Nephron (organoid): Measurements from ENCODE around the gene PPP1R1B.
A peak's percentile ranks its signal among the peaks of the same experiment; 100 is the strongest.

ENCODE experiments used
- H3K27ac Mint-ChIP-seq, 3 experiments: 2 replicates each; pipeline ENCODE4 v1.8.0; 2020; ENCODE audit warnings: mixed read lengths in 3 of 3, mild to moderate bottlenecking in 2 of 3, moderate library complexity in 1 of 3
- H3K27me3 Mint-ChIP-seq: 2 replicates; pipeline ENCODE4 v1.8.0; 2021; ENCODE audit warnings: low read depth, mild to moderate bottlenecking, moderate library complexity, mixed read lengths
- H3K36me3 Mint-ChIP-seq: 2 replicates; pipeline ENCODE4 v1.8.0; 2020; ENCODE audit warnings: low read depth, mixed read lengths
- H3K4me1 Mint-ChIP-seq: 2 replicates; pipeline ENCODE4 v1.8.0; 2020; ENCODE audit warnings: mixed read lengths
- H3K4me3 Mint-ChIP-seq, 3 experiments: 2 replicates each; pipeline ENCODE4 v1.8.0; 2020; ENCODE audit warnings: mild to moderate bottlenecking in 3 of 3, mixed read lengths in 3 of 3, moderate library complexity in 2 of 3
- H3K9me3 Mint-ChIP-seq: 2 replicates; pipeline ENCODE4 v1.8.0; 2020; ENCODE audit warnings: mixed read lengths
- TF ChIP-seq, protein P1 (sequence below), 3 experiments: fragments of 200-600 bp; sonication (generic); IDR thresholded peaks; one replicate each; pipeline ENCODE4 v1.5.0; 2021; ENCODE audit warnings: antibody characterized with exemption in 3 of 3; ENCODE audit not compliant: unreplicated experiment in 3 of 3

Gene PPP1R1B

DNA sequence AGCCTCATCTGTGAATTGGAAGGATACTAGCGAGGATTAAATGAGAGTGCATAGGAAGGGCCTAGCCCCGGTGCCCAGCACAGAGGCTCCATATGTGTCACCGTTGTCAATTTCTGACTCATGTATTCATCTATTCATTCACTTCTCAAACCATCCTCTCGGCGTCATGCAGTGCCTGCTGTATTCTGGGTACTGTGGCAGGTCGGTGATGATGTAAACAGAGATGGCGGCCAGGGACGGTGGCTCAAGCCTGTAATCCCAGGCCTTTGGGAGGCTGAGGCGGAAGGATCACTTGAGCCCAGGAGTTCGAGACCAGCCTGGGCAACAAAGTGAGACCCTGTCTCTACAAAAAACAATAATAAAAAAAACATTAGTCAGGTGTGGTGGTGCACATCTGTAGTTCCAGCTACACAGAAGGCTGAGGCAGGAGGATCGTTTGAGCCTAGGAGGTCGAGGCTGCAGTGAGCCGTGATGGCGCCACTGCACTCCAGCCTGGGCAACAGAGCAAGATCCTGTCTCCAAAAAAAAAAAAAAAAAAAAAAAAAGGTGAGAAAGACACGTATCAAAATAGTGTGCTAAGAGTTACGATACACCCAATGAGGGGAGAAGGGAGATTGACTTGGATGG is 4.3 kb upstream of the PPP1R1B start:
- Mint-ChIP-seq H3K9me3 (no peaks in the 10 kb centered on the region), H3K27me3 (peaks cover 74% of the 10 kb centered on the region)

DNA sequence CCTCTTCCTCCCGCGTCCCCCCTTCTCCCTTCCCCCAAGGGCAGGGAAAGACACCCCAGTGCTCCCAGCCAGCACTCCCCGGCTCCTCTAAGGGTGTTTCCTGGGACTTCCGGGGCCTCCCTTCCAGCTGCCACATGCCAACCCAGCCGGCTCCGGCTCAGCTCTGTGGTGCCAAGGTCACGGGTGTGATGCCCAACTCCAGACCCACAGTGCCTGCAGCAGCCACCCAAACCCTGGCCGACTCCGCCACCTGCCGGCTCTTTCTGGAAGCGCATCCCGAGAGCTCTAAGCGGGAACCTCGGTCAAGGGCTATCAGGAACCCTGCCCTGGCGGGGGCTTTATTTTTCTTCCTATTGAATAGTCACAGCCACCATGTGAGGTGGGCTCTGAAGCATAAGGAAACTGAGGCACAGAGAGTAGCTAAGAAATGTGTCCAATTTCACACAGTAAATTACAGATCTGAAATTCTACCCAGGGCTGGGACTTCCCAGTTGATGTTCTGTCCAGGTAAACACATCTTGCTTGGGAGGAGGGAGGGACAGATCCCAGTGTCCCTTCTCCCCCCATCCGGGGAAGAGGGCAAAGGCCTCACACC is 3.3 kb upstream of the PPP1R1B start:
- H3K36me3 Mint-ChIP-seq: no peaks in the 10 kb centered on the region
- no peak overlapping the region for H3K4me3 Mint-ChIP-seq
- H3K27me3 Mint-ChIP-seq: peaks cover 79% of the 10 kb centered on the region
- H3K27ac Mint-ChIP-seq: no peak overlapping the region
- H3K4me1 Mint-ChIP-seq: peaks cover 30% of the 10 kb centered on the region
- no peaks in the 10 kb centered on the region for H3K9me3 Mint-ChIP-seq
- TF ChIP-seq, protein P1, sequence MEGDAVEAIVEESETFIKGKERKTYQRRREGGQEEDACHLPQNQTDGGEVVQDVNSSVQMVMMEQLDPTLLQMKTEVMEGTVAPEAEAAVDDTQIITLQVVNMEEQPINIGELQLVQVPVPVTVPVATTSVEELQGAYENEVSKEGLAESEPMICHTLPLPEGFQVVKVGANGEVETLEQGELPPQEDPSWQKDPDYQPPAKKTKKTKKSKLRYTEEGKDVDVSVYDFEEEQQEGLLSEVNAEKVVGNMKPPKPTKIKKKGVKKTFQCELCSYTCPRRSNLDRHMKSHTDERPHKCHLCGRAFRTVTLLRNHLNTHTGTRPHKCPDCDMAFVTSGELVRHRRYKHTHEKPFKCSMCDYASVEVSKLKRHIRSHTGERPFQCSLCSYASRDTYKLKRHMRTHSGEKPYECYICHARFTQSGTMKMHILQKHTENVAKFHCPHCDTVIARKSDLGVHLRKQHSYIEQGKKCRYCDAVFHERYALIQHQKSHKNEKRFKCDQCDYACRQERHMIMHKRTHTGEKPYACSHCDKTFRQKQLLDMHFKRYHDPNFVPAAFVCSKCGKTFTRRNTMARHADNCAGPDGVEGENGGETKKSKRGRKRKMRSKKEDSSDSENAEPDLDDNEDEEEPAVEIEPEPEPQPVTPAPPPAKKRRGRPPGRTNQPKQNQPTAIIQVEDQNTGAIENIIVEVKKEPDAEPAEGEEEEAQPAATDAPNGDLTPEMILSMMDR (IDR thresholded peaks at IDR 0.05; ENCODE audit: unreplicated experiment in 3 of 3): peak; percentile 84 to 89 (median 89)

More for the DNA sequence above, 4.3 kb upstream of the PPP1R1B start:
- Mint-ChIP-seq H3K36me3 (no peaks in the 10 kb centered on the region), H3K4me1 (peaks cover 25% of the 10 kb centered on the region), H3K27ac (no peak overlapping the region), H3K4me3 (peak overlapping the region in 2 of 3 experiments; percentile 17 to 52)
- TF ChIP-seq, protein P1 (IDR thresholded peaks at IDR 0.05; ENCODE audit: unreplicated experiment in 3 of 3): no peak

DNA sequence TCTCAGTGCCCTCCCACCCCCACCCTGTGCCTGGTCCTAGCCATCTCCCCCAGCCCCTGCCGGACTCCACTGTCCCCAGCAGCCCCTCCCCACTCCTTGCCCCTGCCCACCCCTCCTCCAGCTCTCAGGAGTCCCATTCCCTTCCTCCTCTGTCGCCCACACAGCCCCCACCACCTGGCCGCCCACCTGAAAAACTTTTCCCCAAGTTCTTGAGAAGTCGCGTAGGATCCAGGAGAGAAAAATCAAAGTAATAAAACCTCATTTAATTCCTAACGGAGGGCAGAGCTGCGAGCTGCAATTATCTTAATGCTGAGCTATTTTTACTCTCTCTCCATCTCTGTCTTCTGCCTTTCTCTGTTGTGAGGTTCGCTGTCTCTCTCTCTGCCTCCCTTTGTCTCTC is 2.4 kb upstream of the PPP1R1B start:
- TF ChIP-seq, protein P1 (IDR thresholded peaks at IDR 0.05; ENCODE audit: unreplicated experiment in 3 of 3): no peak
- peak overlapping the region in 1 of 3 experiments; percentile 5 for H3K27ac Mint-ChIP-seq
- peaks cover 30% of the 10 kb centered on the region for H3K4me1 Mint-ChIP-seq
- H3K36me3 Mint-ChIP-seq: no peaks in the 10 kb centered on the region
- no peaks in the 10 kb centered on the region for H3K9me3 Mint-ChIP-seq
- H3K4me3 Mint-ChIP-seq: peak overlapping the region in 1 of 3 experiments; percentile 12
- peaks cover 79% of the 10 kb centered on the region for H3K27me3 Mint-ChIP-seq

DNA sequence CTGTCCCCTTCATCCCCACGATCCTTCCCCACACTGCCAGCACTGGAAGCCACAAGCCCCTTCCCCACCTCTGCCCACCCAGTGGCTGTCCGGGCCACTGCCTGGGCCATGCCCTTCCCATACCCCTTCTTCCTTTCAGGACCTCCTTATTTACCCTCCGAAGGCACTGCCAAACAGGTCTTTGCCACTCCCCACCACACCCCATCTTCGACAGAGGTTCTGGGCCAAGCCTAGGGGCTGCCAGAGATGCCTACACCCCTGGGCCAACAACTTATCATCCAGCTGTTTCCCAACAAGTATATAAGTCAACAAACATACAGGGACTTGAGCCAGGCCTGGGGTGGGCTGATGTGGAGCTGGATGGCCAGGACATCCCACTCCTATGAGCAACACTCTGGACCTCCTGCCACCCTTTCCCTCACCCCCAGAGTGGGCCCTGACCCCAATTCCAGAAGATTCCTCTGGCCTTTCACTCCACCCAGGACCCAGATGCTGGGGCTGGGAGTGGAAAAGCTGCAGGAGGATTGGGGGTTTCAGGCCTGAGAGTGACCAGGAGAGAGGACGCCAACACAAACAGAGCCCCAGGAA is 1.5 kb upstream of the PPP1R1B start:
- Mint-ChIP-seq H3K27ac (peak overlapping the region in 2 of 3 experiments; percentile 4 to 43), H3K36me3 (no peaks in the 10 kb centered on the region), H3K4me1 (peaks cover 30% of the 10 kb centered on the region), H3K4me3 (peak overlapping the region; percentile 80 to 83 (median 81)), H3K9me3 (no peaks in the 10 kb centered on the region), H3K27me3 (peaks cover 74% of the 10 kb centered on the region)
- TF ChIP-seq, protein P1 (IDR thresholded peaks at IDR 0.05; ENCODE audit: unreplicated experiment in 3 of 3): no peak

DNA sequence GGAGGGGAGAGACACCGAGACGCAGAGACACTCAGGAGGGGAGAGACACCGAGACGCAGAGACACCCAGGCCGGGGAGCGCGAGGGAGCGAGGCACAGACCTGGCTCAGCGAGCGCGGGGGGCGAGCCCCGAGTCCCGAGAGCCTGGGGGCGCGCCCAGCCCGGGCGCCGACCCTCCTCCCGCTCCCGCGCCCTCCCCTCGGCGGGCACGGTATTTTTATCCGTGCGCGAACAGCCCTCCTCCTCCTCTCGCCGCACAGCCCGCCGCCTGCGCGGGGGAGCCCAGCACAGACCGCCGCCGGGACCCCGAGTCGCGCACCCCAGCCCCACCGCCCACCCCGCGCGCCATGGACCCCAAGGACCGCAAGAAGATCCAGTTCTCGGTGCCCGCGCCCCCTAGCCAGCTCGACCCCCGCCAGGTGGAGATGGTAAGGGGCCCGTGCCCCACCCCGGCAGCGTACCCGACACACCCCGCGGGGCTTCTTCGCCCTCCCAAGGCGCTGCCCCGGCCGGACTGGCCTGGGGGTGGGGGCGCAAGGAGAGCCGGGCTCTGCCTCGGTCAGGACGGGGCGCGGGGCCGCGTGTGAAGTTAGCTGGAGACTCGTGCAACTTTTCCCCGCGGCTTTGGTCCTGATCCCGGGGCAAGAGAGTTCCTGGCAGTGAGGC is 427 bp downstream of the PPP1R1B start:
- peak overlapping the region; percentile 80 to 83 (median 81) for H3K4me3 Mint-ChIP-seq
- H3K4me1 Mint-ChIP-seq: peaks cover 29% of the 10 kb centered on the region
- no peaks in the 10 kb centered on the region for H3K36me3 Mint-ChIP-seq
- TF ChIP-seq, protein P1 (IDR thresholded peaks at IDR 0.05; ENCODE audit: unreplicated experiment in 3 of 3): no peak
- H3K27me3 Mint-ChIP-seq: peaks cover 77% of the 10 kb centered on the region
- no peak overlapping the region for H3K27ac Mint-ChIP-seq
- H3K9me3 Mint-ChIP-seq: no peaks in the 10 kb centered on the region
